Skeletal muscle tissue (tissue), 2 donors: ENCODE results near the gene POLH. TPM values are rescaled to one million over a fixed set of nuclear protein-coding genes. Genes with fewer than 3 reads are reported as not detected.

Experiments
- small RNA-seq: library from RNA; depleted of rRNA; stranded (forward); fragments of <200 nt; gene quantifications from one replicate; pipeline ENCODE3, GENCODE V24; 2014
- total RNA-seq: library from RNA; depleted of rRNA; stranded (reverse); fragments of >200 nt; gene quantifications from one replicate; pipeline ENCODE4 v1.2.3, GENCODE V29; 2014

Gene POLH
- total RNA-seq, 1 donor from 2014 or later, result 9.9 TPM

Small RNAs within 50 kb of the gene (small RNA-seq; reads per million reads assigned to genes)
- not detected for gene RF00426

Other genes with a start within 250 kb of the POLH start
- 6.3 TPM for gene ZNF318, start 206.5 kb upstream of the POLH start, total RNA-seq
- 8.9 TPM for gene ABCC10, start 148.6 kb upstream of the POLH start, total RNA-seq
- 1.6 TPM for gene DLK2, start 120.6 kb upstream of the POLH start, total RNA-seq
- 7.8 TPM for gene TJAP1, start 98.6 kb upstream of the POLH start, total RNA-seq
- gene LRRC73, start 65.8 kb upstream of the POLH start, total RNA-seq, result 0.52 TPM
- 54.3 TPM for gene YIPF3, start 59.3 kb upstream of the POLH start, total RNA-seq
- gene POLR1C, start 59.1 kb upstream of the POLH start, total RNA-seq, result 21.9 TPM
- gene XPO5, start 147 bp upstream of the POLH start, total RNA-seq, result 35.0 TPM
- gene GTPBP2, start 53.1 kb downstream of the POLH start, total RNA-seq, result 30.8 TPM
- 25.1 TPM for gene MAD2L1BP, start 59.7 kb downstream of the POLH start, total RNA-seq
- 0.52 TPM for gene RSPH9, start 68.9 kb downstream of the POLH start, total RNA-seq
- 44.4 TPM for gene MRPS18A, start 111.6 kb downstream of the POLH start, total RNA-seq
- gene VEGFA, start 194.0 kb downstream of the POLH start, total RNA-seq, result 36.5 TPM